ENCODE data around the gene C1orf167.

C1orf167 gene

GRCh38 chr1:11736746-11737639 lies 25.0 kb upstream of the C1orf167 start:
- peak; percentile 64 for DNase-seq

- no peak for DNase-seq
These were observed 23.9 kb upstream of the C1orf167 start for GRCh38 chr1:11738096-11738495.

GRCh38 chr1:11738783-11739182 lies 23.2 kb upstream of the C1orf167 start:
- DNase-seq = no peak

- DNase-seq = no peak
These were observed 21.5 kb upstream of the C1orf167 start for GRCh38 chr1:11740258-11741192.

GRCh38 chr1:11741482-11741881 lies 20.5 kb upstream of the C1orf167 start:
- DNase-seq = no peak

GRCh38 chr1:11741919-11742558 lies 20.0 kb upstream of the C1orf167 start:
- DNase-seq = no peak

GRCh38 chr1:11744287-11744686 lies 17.7 kb upstream of the C1orf167 start:
- no peak for DNase-seq

- DNase-seq = no peak
These were observed 15.9 kb upstream of the C1orf167 start for GRCh38 chr1:11746092-11746491.

- DNase-seq = no peak
These were observed 15.1 kb upstream of the C1orf167 start for GRCh38 chr1:11746795-11747487.

GRCh38 chr1:11748294-11749202 lies 13.4 kb upstream of the C1orf167 start:
- DNase-seq = no peak

- DNase-seq = no peak
These were observed 12.7 kb upstream of the C1orf167 start for GRCh38 chr1:11749203-11749689.

GRCh38 chr1:11749996-11750395 lies 12.0 kb upstream of the C1orf167 start:
- DNase-seq = no peak

- DNase-seq = no peak
These were observed 10.9 kb upstream of the C1orf167 start for GRCh38 chr1:11751087-11751486.

- DNase-seq = no peak
These were observed 9.5 kb upstream of the C1orf167 start for GRCh38 chr1:11752359-11753088.

- DNase-seq = no peak
These were observed 8.3 kb upstream of the C1orf167 start for GRCh38 chr1:11753555-11754208.

- DNase-seq = no peak
These were observed 4.9 kb upstream of the C1orf167 start for GRCh38 chr1:11757047-11757446.

GRCh38 chr1:11759791-11760190 lies 2.2 kb upstream of the C1orf167 start:
- no peak for DNase-seq

GRCh38 chr1:11761285-11761684 lies 708 bp upstream of the C1orf167 start:
- no peak for DNase-seq

- DNase-seq = no peak
These were observed 2.1 kb downstream of the C1orf167 start for GRCh38 chr1:11764115-11764514.

- DNase-seq = no peak
These were observed 2.5 kb downstream of the C1orf167 start for GRCh38 chr1:11764519-11764918.

Data from right hindlimb (tissue), 1 donor.